ENCODE results near the gene TNNT3. TPM values are rescaled to one million over a fixed set of nuclear protein-coding genes. Genes with fewer than 3 reads are reported as not detected.
A peak's percentile ranks its signal among the peaks of the same experiment; 100 is the strongest.

The TNNT3 gene
- total RNA-seq, 2 donors from 2014 or later: 0.33 TPM; not detected in 1

GRCh38 chr11:1946812-1947484 lies 27.4 kb downstream of the TNNT3 start, which contains the start of gene MRPL23:
TSS of gene MRPL23 (plus strand) at chr11:1947332. CDS start at chr11:1947363, 31 bp downstream.
- no peaks in the 10 kb centered on the region for H3K36me3 Mint-ChIP-seq
- no peak within 1 kb of the TSS for H3K27ac Mint-ChIP-seq
- no peaks in the 10 kb centered on the region for H3K9me3 Mint-ChIP-seq
- no peak within 1 kb of the TSS for H3K4me3 Mint-ChIP-seq
- no peaks in the 10 kb centered on the region for H3K27me3 Mint-ChIP-seq
- DNase-seq (ENCODE audit: low spot score): no peak
- H3K4me1 Mint-ChIP-seq (ENCODE audit: low read depth in 2 of 2): no peaks in the 10 kb centered on the region
- peak; percentile 75 to 85 for ATAC-seq

GRCh38 chr11:1947592-1948237 lies 28.2 kb downstream of the TNNT3 start:
- Mint-ChIP-seq H3K4me1 (ENCODE audit: low read depth in 2 of 2) (no peaks in the 10 kb centered on the region), H3K27ac (no peak overlapping the region), H3K9me3 (no peaks in the 10 kb centered on the region), H3K27me3 (no peaks in the 10 kb centered on the region), H3K4me3 (no peak overlapping the region), H3K36me3 (no peaks in the 10 kb centered on the region)
- DNase-seq (ENCODE audit: low spot score): no peak
- peak; percentile 32 to 44 for ATAC-seq

GRCh38 chr11:1948389-1948788 lies 28.9 kb downstream of the TNNT3 start:
- Mint-ChIP-seq H3K27me3 (no peaks in the 10 kb centered on the region), H3K27ac (no peak overlapping the region), H3K4me1 (ENCODE audit: low read depth in 2 of 2) (no peaks in the 10 kb centered on the region), H3K9me3 (no peaks in the 10 kb centered on the region), H3K36me3 (no peaks in the 10 kb centered on the region), H3K4me3 (no peak overlapping the region)
- DNase-seq (ENCODE audit: low spot score) (no peak), ATAC-seq (no peak)

DNA sequence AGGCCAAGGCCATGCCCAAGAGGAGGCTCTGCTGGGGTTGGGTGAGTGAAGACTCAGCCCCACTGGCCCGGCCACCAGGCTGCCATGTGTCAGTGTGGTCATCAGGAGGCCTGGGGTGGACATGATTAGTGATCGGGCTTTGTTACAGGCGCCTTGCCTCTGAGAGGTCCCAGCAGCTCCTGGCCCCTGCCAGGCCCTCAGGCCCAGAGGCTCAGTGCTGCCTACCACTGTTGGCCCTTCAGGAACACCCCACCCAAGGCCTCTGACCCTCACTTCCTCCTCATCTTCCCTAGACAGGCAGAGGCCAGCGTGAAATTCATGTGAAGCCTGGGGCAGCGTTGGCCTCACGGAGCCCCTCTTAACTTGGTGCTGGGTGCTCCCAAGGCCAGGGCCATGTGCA lies 29.8 kb downstream of the TNNT3 start:
- no peaks in the 10 kb centered on the region for H3K36me3 Mint-ChIP-seq
- no peak overlapping the region for H3K4me3 Mint-ChIP-seq
- H3K4me1 Mint-ChIP-seq (ENCODE audit: low read depth in 2 of 2): no peaks in the 10 kb centered on the region
- no peaks in the 10 kb centered on the region for H3K27me3 Mint-ChIP-seq
- ATAC-seq: no peak
- H3K9me3 Mint-ChIP-seq: no peaks in the 10 kb centered on the region
- no peak overlapping the region for H3K27ac Mint-ChIP-seq
- no peak for DNase-seq (ENCODE audit: low spot score)

DNA sequence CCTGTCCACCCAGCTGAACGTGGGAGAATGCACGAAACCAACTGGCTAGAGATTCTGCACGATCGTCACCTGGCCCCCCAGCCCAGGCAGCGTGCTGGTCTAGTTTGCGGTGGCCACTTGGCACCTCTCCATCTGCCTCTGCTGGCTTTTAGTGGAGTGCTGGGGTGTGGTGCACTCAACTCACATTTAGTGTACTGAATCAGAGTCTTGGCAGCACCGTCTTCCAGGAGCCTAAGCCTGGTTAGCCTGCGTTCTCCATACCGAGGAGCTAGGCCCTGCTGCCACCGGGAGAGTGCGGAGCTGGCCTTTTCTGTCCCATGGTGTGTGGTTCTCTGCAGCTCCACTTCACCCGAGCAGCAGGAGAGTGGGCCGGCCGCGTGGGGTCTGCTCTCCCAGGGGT lies 30.4 kb downstream of the TNNT3 start:
- DNase-seq (ENCODE audit: low spot score) (no peak), ATAC-seq (no peak)
- Mint-ChIP-seq H3K27ac (no peak overlapping the region), H3K4me3 (no peak overlapping the region), H3K4me1 (ENCODE audit: low read depth in 2 of 2) (no peaks in the 10 kb centered on the region), H3K27me3 (no peaks in the 10 kb centered on the region), H3K36me3 (no peaks in the 10 kb centered on the region), H3K9me3 (no peaks in the 10 kb centered on the region)

DNA sequence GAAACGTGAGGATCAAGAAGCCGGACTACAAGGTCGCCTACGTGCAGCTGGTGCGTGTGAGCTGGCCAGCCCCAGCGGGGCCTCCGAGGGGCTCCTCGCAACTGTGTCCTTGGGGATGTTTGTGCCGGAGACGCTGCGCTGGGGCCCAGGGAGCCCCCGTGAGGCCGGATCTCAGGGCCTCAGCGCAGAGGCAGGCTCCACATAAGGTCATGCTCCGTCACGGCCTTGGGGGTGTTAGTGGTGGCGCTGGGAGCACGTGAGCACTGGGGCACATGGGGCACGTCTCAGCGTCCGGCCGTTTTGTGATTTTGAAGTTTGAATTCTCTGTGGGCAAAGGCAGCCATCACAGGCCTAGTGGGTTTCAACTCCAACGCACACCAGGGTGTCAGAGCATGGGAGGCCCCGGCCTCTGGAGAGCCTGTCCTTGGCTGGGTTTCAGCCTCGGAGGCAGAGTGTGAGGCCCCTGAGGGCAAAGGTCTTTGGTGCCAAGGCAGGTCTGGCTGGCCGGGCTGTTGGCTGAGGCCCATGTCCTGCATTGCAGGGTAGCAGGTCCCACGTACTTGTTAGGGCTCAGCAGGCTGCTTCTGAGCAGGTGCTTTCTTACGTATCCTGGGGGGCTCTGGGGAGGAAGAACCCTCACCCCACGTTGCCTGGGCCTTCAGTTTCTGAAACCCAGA lies 33.4 kb downstream of the TNNT3 start:
- no peak for ATAC-seq
- H3K27me3 Mint-ChIP-seq: no peaks in the 10 kb centered on the region
- no peaks in the 10 kb centered on the region for H3K36me3 Mint-ChIP-seq
- DNase-seq (ENCODE audit: low spot score): no peak
- H3K4me1 Mint-ChIP-seq (ENCODE audit: low read depth in 2 of 2): no peaks in the 10 kb centered on the region
- no peaks in the 10 kb centered on the region for H3K9me3 Mint-ChIP-seq
- no peak overlapping the region for H3K27ac Mint-ChIP-seq
- H3K4me3 Mint-ChIP-seq: no peak overlapping the region

GRCh38 chr11:1953489-1954266 lies 34.2 kb downstream of the TNNT3 start:
- H3K9me3 Mint-ChIP-seq: no peaks in the 10 kb centered on the region
- no peaks in the 10 kb centered on the region for H3K36me3 Mint-ChIP-seq
- no peak for DNase-seq (ENCODE audit: low spot score)
- H3K27ac Mint-ChIP-seq: no peak overlapping the region
- no peak overlapping the region for H3K4me3 Mint-ChIP-seq
- no peaks in the 10 kb centered on the region for H3K4me1 Mint-ChIP-seq (ENCODE audit: low read depth in 2 of 2)
- ATAC-seq: peak in 1 of 2 donors; percentile 57
- H3K27me3 Mint-ChIP-seq: no peaks in the 10 kb centered on the region

- H3K27me3 Mint-ChIP-seq: no peaks in the 10 kb centered on the region
- H3K4me3 Mint-ChIP-seq: no peak overlapping the region
- DNase-seq (ENCODE audit: low spot score): no peak
- no peaks in the 10 kb centered on the region for H3K36me3 Mint-ChIP-seq
- no peak for ATAC-seq
- no peaks in the 10 kb centered on the region for H3K4me1 Mint-ChIP-seq (ENCODE audit: low read depth in 2 of 2)
- H3K27ac Mint-ChIP-seq: no peak overlapping the region
- no peaks in the 10 kb centered on the region for H3K9me3 Mint-ChIP-seq
Measured at GRCh38 chr11:1958367-1958766, 38.9 kb downstream of the TNNT3 start.

- H3K4me1 Mint-ChIP-seq (ENCODE audit: low read depth in 2 of 2): no peaks in the 10 kb centered on the region
- ATAC-seq (no peak), DNase-seq (ENCODE audit: low spot score) (no peak)
- H3K4me3 Mint-ChIP-seq: no peak overlapping the region
- no peaks in the 10 kb centered on the region for H3K36me3 Mint-ChIP-seq
- H3K27ac Mint-ChIP-seq: no peak overlapping the region
- no peaks in the 10 kb centered on the region for H3K27me3 Mint-ChIP-seq
- no peaks in the 10 kb centered on the region for H3K9me3 Mint-ChIP-seq
Measured at GRCh38 chr11:1959786-1960185, 40.3 kb downstream of the TNNT3 start.

- Mint-ChIP-seq H3K36me3 (no peaks in the 10 kb centered on the region), H3K4me3 (no peak overlapping the region), H3K27ac (no peak overlapping the region), H3K4me1 (ENCODE audit: low read depth in 2 of 2) (no peaks in the 10 kb centered on the region), H3K27me3 (no peaks in the 10 kb centered on the region), H3K9me3 (no peaks in the 10 kb centered on the region)
- ATAC-seq (no peak), DNase-seq (ENCODE audit: low spot score) (no peak)
Measured at GRCh38 chr11:1963864-1964263, 44.4 kb downstream of the TNNT3 start.

DNA sequence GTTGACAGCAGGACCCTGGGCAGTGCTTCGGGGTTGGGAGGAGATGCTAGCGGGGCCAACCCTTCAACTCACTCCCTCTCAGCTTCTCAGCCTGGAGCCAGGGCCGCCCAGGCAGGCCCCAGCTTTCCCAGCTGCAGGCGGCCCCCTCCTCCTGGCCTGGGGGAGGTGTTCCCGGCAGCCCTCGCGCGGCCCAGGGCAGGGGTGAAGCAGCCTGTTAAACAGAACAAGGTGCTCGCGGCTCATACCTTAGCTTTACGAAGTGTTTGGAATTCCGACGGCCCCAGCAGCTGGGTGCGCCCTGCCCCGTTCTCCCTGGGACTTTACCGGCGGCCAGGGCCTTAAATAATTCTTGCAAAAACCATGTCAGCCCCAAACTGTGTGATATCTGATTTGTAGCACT lies 44.8 kb downstream of the TNNT3 start:
- ATAC-seq (no peak), DNase-seq (ENCODE audit: low spot score) (no peak)
- Mint-ChIP-seq H3K36me3 (no peaks in the 10 kb centered on the region), H3K27ac (no peak overlapping the region), H3K4me1 (ENCODE audit: low read depth in 2 of 2) (no peaks in the 10 kb centered on the region), H3K9me3 (no peaks in the 10 kb centered on the region), H3K27me3 (no peaks in the 10 kb centered on the region), H3K4me3 (no peak overlapping the region)

- H3K27me3 Mint-ChIP-seq: no peaks in the 10 kb centered on the region
Measured at GRCh38 chr11:1964955-1965354, 45.5 kb downstream of the TNNT3 start.

DNA sequence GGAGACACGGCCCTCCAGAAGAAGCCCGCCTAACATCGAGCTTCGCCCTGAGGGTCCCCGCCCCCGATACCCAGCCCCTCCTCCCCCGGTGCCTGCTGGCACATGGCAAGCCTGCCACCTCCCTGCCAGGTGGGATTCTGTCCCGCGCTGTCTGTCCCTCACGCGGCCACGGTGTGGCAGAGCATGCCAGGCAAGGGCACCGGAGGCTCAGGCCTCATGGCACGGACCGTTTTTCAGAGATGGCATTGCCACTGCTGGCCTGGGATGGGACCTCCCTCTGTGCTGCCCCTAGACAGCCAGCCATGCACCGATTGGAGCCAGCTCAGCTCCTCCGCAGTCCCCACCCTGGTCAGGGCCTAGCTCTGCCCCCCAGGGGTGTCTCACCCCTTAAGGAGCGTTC lies 47.0 kb downstream of the TNNT3 start:
- Mint-ChIP-seq H3K4me3 (no peak overlapping the region), H3K27ac (no peak overlapping the region), H3K9me3 (no peaks in the 10 kb centered on the region), H3K36me3 (no peaks in the 10 kb centered on the region), H3K4me1 (ENCODE audit: low read depth in 2 of 2) (no peaks in the 10 kb centered on the region), H3K27me3 (no peaks in the 10 kb centered on the region)
- DNase-seq (ENCODE audit: low spot score) (no peak), ATAC-seq (no peak)

More at GRCh38 chr11:1964955-1965354, 45.5 kb downstream of the TNNT3 start:
- H3K9me3 Mint-ChIP-seq: no peaks in the 10 kb centered on the region
- ATAC-seq (no peak), DNase-seq (ENCODE audit: low spot score) (peak; percentile 57)
- H3K36me3 Mint-ChIP-seq: no peaks in the 10 kb centered on the region
- no peak overlapping the region for H3K4me3 Mint-ChIP-seq
- H3K4me1 Mint-ChIP-seq (ENCODE audit: low read depth in 2 of 2): no peaks in the 10 kb centered on the region
- H3K27ac Mint-ChIP-seq: no peak overlapping the region

All from natural killer cell treated with Interleukin-12 subunit alpha and Interleukin-12 subunit beta and Interleukin-15 and Interleukin-18, amount 100 ng/mL, for 72 hours (primary cell).